Caki2 (cell line): ENCODE measurements around the gene RGS12. TPM values are rescaled to one million over a fixed set of nuclear protein-coding genes. Genes with fewer than 3 reads are reported as not detected.

Source experiments
- DNase-seq: peaks from one replicate; pipeline ENCODE4 v3.0.0-alpha.2; 2015; ENCODE audit warnings: low read depth
- in situ Hi-C: cut with HindIII; loops from 2 replicates; pipeline ENCODE4 v1.10.0; 2016; ENCODE audit warnings: low sequenced_read_pairs, low pct_unique_long_range_greater_than_20kb, mixed read lengths
- total RNA-seq: library from RNA; depleted of rRNA; stranded (reverse); fragments of >200 nt; shearing (Covaris generic); gene quantifications from 2 replicates; pipeline ENCODE4 v1.2.3, GENCODE V29; 2014; ENCODE audit warnings: low replicate concordance

RGS12 gene
- total RNA-seq, 1 experiment from 2014 or later: 27.0 TPM

GRCh38 chr4:3252480-3252828 lies 40.4 kb upstream of the RGS12 start:
- DNase-seq: no peak
- in situ Hi-C loops: no loop called here

- in situ Hi-C loops: no loop called here
- DNase-seq: no peak
Observed at GRCh38 chr4:3252831-3253641, 39.8 kb upstream of the RGS12 start.

- no peak for DNase-seq
- in situ Hi-C loops: no loop called here
Observed at GRCh38 chr4:3253808-3254207, 39.0 kb upstream of the RGS12 start.

DNA sequence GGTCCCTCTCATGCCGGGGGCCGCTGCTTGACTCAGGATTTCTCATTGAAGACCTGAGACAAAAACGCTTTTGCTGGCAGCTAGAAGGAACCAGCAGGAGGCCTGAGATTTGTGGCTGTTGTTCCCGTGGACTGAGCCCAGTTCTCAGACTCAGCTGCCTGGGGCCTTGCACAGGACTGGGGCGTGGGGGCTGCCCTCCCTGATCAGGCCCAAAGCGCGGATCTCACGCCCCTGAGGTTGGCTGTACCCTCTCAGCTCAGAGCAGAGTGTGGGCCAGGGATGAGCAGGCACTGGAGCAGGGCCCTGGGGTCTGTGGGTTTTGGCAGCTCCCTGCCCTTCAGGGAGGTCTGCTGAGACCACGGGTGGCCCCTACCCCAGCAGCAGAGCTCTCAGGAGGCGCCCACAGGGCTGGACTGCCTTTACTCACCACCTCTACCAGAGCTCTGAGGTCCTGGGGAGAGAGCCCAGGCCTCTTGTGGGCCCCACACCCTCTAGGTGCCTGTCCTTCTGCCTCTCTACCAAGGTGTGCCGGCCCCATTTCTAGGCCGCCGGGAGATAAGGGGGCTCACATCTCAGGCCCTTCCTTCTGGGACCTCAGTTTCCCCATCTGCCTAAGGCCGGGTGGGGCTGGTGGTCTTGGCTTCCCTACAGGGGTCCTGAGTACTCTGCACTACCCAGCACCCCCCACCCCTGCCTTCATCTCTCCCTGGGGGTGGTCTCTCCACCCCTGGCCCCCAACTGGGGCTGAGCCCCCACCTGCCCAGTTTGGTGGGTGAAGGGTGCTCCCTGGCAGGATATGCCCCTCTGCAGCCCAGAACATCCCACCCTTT lies 38.3 kb upstream of the RGS12 start:
- no peak for DNase-seq
- in situ Hi-C loops: no loop called here

DNA sequence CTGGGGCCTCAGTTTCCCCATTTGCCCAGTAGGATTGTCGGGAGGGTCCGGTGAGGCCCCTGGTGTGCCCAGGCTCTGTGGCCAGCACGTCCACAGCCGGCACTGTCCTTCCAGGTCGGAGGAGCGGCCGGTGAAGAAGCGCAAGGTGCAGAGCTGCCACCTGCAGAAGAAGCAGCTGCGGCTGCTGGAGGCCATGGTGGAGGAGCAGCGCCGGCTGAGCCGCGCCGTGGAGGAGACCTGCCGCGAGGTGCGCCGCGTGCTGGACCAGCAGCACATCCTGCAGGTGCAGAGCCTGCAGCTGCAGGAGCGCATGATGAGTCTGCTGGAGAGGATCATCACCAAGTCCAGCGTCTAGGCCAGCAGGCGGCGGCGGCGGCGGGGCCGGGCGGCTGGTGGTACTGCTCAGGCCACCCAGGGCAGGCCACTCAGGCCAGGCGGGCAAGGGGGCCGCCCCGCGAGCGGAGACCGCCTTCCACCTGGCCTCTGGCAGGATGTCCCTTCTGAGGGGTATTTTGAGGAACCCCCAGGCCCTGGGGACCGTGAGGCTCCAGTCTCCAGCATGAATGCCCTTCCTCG lies 37.1 kb upstream of the RGS12 start:
- in situ Hi-C loops: no loop called here
- DNase-seq: no peak

DNA sequence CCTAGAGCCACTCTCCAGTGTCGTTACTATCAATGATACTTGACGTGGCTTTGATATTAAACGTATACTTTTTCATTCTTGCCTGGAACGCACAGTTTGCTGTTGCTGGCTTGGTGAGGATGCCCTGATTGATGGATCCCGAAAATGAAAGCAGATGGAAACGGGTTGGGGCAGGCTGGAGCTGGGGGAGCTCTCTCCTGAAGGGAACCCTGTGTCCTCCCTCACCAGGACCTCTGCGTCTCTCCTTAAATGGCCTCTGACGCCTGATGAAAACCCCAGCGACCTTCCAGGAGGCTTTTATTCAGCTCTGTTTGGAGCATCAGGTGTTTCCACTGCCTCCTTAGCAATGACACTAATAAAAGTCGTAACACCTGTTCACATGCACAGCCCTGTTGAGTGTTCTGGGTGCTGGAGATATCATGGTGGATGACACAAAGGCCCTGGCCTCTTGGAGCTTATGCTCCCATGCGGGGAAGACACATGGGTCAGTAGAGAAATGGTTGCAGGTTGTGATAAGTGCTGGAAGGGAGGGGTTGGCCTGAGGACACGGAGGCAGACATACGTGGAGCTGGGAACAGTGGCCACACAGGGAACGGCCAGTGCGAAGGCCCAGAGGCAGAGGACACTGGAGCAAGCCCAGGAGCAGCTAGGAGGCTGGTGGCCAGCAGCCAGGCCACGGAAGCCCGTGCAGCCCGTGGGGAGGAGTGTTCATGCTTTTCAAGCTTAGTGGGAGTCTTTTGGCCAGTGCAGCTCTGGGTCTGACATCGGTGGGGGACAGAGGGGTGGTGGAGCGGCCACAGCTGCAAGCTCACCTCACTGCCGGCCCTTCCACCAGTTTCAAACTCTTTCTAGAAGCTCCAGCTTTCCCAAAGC lies 36.4 kb upstream of the RGS12 start:
- no peak for DNase-seq
- in situ Hi-C loops: no loop called here

DNA sequence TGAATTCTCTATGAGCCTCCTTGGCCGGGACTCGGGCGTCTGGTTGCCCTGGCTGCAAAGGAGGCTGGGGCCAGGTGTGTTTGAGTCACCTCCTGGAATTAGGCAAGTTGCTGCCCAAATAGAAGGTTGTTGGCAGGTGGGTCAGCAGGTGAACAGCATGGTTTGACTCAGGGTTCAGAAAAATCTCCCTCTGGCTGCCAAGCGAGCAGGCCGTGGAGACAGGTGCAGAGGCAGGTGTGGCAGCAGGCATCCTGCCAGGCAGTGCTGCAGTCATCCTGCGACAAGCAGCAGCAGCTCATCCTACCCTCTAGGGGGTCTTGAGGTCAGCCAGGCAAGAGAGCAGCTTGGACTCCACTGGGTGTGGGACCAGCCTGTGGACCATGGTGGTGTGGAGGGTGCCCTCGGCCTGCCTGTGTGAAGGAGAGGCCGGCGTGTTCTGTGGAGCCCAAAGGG lies 35.7 kb upstream of the RGS12 start:
- no peak for DNase-seq
- in situ Hi-C loops: no loop called here

DNA sequence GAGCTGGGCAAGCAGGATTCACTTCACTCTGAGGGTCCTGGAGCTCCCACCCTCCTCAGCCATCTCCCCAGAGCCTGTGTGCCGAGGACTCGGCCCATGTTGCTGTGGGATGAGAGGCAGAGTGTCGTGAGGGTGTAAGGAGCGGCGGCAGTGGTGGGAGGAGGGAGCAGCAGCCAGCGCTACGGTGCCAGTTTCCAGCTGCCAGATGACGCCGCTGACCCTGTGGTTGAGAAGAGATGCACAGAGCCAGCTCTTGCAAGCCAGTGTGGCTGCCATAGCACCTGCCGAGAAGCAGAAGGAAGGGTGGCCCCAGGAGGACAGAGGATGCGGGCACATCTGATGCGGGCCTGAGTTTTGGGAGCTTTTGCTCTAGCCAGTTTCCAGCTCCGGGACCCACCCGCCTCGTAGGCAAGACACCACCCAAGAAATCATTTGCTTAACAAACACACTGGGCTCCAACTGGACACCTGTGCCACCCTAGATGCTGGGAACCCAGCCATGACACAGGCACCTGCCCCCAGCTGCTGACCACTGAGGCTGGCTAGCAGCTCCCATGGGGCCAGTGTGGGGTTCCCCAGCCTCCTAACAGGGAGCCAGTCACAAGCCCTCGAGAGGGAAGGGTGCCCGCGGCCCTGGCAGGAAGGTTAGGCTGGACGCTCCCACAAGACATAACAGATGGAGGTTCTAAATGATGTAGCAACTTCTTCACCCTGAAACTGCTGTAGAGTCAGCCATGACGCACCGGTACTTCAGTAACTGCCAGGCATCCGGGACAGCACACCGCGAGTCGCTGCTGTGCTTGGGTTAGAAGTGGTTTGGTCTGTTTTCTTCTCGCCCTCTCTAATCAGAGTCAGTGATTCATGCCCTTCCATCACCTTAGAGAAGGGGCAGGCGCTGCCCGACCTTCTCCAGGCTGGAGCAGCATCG lies 35.0 kb upstream of the RGS12 start:
- no peak for DNase-seq
- in situ Hi-C loops: no loop called here

DNA sequence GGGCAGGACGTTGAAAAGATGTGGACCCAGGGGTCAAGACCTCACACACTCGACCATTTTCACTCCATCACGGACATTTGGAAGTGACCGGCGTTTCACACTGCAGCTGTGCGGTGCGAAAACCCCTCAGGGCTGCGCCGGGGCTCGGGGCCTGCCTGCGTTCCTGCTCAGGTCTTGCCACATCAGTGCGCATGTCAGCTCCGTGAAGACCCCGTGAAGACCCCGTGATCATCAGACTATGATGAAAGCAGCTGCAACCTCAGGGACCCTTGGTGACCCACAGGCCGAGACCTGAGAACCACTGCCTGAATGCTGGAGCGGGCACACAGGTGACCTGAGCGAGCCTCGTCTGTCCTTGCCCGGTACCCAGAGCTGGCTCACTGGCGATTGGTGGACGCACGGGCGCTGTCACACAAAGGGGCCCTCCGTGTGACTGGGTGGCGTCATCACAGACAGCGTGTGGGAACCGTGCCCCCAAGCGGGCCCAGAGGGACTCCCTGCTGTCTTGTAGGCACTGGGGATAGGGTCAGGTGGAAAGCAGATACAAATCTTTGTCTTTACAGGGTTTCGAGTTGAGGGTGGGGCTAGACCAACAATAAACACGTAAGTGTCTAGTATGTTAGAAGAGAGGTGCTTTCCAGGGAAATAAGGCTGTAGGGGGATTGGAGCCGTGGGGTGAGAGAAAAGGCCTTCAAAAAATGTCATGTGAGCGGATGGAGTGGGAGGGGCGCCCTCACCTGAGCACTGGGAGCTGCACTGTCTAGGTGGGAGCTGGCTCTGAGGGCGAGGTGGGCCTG lies 31.2 kb upstream of the RGS12 start:
- in situ Hi-C loops: no loop called here
- DNase-seq: no peak

DNA sequence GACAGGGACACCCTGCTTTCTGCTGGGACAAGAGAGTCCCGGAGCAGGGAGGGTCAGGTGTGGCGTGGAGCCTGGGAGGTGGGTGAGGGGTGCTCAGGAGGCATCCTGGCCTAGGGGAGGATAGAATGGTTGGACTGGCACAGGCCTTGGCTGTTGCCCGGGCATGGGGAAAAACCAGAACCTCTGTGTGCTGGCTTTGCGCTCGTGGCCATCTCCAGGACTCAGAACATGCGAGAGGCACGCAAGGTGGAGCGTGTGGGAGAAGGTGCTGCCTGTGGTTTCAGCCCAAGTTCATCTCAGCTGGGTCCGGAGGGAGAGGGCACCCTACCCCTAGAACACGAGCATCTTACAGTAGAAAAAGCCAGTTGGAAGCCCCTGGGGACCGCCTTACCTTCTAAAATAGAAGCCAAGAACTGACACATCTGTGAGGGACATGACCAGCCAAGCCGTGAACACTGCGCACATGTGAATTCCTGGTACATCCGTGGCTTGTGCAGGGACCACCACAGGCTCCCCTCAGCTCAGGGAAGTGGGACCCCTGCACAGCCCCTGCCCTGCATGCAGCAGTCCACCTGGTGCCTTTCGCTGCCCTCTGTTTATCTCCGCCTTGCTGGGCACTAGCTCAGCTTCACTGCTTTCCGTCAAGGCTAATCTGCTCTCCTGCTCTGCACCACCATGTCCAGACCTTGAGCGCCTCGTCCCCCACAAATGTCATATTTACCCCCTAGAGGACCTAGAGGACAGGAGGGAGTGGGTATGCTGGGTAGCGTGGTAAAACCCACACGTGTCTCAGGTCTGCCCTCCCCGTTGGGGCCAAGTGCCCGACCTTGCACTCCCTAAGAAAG lies 30.4 kb upstream of the RGS12 start:
- in situ Hi-C loops: no loop called here
- no peak for DNase-seq

GRCh38 chr4:3263053-3263875 lies 29.6 kb upstream of the RGS12 start:
- in situ Hi-C loops: no loop called here
- no peak for DNase-seq

DNA sequence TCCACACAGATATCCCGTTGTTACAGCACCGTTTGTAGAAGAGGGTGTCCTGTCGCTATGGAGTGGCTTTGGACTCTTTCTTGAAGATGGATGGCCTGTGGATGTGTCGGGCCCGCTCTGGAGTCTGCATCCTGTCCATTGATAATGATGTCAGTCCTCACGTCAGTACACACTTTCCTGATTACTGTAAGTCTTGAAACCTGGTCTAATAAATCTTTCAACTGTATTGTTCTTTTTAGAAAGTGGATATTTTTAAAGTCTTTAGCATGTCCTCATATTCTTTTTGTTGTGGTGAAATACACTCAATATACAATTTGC lies 29.0 kb upstream of the RGS12 start:
- no peak for DNase-seq
- in situ Hi-C loops: no loop called here

GRCh38 chr4:3266076-3266475 lies 26.7 kb upstream of the RGS12 start:
- in situ Hi-C loops: no loop called here
- no peak for DNase-seq

DNA sequence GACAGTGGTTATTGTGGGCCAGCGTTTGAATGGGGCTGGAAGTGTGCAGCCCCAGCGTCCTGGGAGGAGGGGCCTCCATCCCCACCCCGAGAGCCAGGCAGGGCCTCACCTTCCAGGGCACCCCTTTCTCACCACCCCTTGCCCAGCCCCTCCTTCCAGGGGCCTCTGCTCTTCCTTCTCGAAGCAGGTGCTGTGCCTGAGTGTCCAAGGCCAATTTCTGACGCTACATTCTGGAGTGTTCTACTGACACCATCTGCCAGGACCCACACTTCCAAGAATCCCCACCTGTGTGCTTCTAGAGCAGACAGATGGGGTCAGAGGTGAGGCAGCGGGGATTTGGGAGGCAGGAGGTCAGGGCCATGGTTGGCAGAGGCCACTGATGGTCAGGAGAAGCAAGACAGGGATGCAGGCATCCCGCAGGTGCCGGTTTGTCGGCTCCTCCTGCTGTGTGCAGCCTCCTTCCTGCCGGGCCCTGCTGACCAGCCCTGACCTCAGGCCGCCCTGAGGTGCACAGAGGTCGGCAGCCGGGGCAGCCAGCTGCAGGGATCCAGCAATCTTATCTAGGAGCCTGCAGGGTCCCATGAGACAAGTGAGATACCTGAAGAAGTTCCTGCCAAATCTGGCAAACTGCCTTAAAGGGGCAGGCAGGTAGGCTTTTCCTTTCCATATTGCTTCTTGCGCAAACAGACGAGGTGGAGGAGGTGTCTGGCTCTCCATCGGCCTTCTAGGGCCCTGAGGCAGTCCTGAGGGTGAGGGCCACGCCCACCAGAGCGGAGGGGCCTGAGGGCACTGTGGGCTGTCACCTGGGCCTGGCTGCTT lies 25.0 kb upstream of the RGS12 start:
- in situ Hi-C loops: no loop called here
- DNase-seq: no peak
